ENCODE measurements around the gene HAGH. TPM values are rescaled to one million over a fixed set of nuclear protein-coding genes. Genes with fewer than 3 reads are reported as not detected.
A peak's percentile ranks its signal among the peaks of the same experiment; 100 is the strongest.

The HAGH gene
- total and polyA plus RNA-seq, 4 donors = 51.2 to 99.7 (median 80.2) TPM

DNA sequence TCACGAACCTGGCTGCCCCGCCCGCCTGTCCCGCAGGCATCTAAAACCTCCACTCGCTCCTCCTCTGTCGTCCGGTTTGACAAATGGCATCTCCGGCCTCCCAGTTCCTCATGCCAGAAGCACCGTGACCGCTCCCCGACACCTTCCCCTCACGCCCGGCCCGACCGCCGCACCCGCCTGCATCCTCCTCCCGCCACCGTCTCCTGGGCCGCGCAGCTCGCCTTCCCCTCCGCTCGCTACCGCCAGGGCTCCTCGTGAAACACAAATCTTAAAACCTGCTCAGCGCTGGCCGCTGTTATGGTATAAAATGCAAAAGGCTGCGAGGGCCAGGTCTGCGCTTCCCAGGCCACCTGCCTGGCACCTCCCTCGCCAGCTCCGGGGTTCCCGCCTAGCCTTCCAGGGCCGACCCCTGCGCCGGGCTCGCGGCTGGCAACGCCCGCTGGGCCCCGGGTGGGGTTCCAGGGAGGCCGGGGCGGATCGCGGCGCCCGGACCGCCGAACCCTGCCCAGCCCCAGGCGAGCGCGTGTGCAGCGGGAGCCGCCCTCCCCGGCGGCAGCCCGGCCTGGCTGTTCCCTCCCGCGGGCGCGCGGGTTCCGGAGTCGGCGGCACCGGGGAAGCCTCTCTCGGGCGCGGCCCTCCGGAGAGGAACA, 44.7 kb downstream of the HAGH start:
- peaks cover 0 to 14% (median 6%) of the 10 kb centered on the region in 5 donors for H3K4me1 ChIP-seq (ENCODE audit: control insufficient read depth in 5 of 5, insufficient read depth in 5 of 5, low read length in 5 of 5)
- H3K4me3 ChIP-seq = peak overlapping the region; percentile 81
- ATAC-seq (ENCODE audit: insufficient read depth, low FRiP score) (peak; percentile 6), DNase-seq (no peak)
- peaks cover 0 to 36% (median 11%) of the 10 kb centered on the region in 4 donors for H3K36me3 ChIP-seq (ENCODE audit: control insufficient read depth in 4 of 4, insufficient read depth in 4 of 4, low read length in 4 of 4)
- no peaks in the 10 kb centered on the region for H3K27me3 ChIP-seq (ENCODE audit: control insufficient read depth in 3 of 3, insufficient read depth in 3 of 3, low read length in 2 of 3)
- peak overlapping the region; percentile 78 to 93 for H3K27ac ChIP-seq (ENCODE audit: low read depth in 1 of 2, low read length in 1 of 2)
- WGBS, 2 donors = 0 to 1% methylated on average over 56 to 70 of the region's 70 CpGs
- no peak overlapping the region for H3K9ac ChIP-seq (ENCODE audit: insufficient read depth in 1 of 2, low read length in 2 of 2)
- TF ChIP-seq, protein P1, sequence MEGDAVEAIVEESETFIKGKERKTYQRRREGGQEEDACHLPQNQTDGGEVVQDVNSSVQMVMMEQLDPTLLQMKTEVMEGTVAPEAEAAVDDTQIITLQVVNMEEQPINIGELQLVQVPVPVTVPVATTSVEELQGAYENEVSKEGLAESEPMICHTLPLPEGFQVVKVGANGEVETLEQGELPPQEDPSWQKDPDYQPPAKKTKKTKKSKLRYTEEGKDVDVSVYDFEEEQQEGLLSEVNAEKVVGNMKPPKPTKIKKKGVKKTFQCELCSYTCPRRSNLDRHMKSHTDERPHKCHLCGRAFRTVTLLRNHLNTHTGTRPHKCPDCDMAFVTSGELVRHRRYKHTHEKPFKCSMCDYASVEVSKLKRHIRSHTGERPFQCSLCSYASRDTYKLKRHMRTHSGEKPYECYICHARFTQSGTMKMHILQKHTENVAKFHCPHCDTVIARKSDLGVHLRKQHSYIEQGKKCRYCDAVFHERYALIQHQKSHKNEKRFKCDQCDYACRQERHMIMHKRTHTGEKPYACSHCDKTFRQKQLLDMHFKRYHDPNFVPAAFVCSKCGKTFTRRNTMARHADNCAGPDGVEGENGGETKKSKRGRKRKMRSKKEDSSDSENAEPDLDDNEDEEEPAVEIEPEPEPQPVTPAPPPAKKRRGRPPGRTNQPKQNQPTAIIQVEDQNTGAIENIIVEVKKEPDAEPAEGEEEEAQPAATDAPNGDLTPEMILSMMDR (IDR thresholded peaks at IDR 0.05; ENCODE audit: control extremely low read depth, extremely low read depth) = no peak
- H3K9me3 ChIP-seq (ENCODE audit: control insufficient read depth in 4 of 4, insufficient read depth in 3 of 4, low read length in 3 of 4) = no peaks in the 10 kb centered on the region

DNA sequence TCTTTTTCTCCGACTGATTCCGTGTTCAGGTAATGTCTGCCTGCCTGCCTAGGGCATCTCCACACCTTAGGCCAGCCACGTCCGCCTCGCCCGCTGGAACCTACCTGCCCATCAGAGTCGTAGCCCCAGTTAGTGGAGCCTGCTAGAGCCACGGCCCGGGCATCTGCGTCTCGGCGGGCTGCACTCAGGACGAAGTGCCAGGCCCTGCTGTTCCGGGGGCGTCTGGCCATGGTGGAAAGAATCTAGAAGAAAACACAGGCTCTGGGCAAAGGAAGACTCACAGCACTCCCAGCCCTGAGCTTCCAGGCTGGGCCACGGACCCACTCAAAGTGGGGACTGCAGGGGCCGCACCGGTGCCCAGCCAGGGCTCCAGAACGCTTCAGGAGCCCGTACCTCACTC, 45.4 kb downstream of the HAGH start:
- Histone ChIP-seq H3K27me3 (ENCODE audit: control insufficient read depth in 3 of 3, insufficient read depth in 3 of 3, low read length in 2 of 3) (no peaks in the 10 kb centered on the region), H3K9ac (ENCODE audit: insufficient read depth in 1 of 2, low read length in 2 of 2) (no peak overlapping the region), H3K4me1 (ENCODE audit: control insufficient read depth in 5 of 5, insufficient read depth in 5 of 5, low read length in 5 of 5) (peaks cover 0 to 14% (median 6%) of the 10 kb centered on the region in 5 donors), H3K27ac (ENCODE audit: low read depth in 1 of 2, low read length in 1 of 2) (peak overlapping the region in 1 of 2 donors; percentile 78), H3K4me3 (peak overlapping the region; percentile 81), H3K36me3 (ENCODE audit: control insufficient read depth in 4 of 4, insufficient read depth in 4 of 4, low read length in 4 of 4) (peaks cover 4 to 37% (median 13%) of the 10 kb centered on the region in 4 donors), H3K9me3 (ENCODE audit: control insufficient read depth in 4 of 4, insufficient read depth in 3 of 4, low read length in 3 of 4) (no peaks in the 10 kb centered on the region)
- ATAC-seq (ENCODE audit: insufficient read depth, low FRiP score) (no peak), DNase-seq (no peak)
- TF ChIP-seq, protein P1 (IDR thresholded peaks at IDR 0.05; ENCODE audit: control extremely low read depth, extremely low read depth) = no peak
- 63 to 79% methylated on average over 20 of the region's 20 CpGs for WGBS, 2 donors

DNA sequence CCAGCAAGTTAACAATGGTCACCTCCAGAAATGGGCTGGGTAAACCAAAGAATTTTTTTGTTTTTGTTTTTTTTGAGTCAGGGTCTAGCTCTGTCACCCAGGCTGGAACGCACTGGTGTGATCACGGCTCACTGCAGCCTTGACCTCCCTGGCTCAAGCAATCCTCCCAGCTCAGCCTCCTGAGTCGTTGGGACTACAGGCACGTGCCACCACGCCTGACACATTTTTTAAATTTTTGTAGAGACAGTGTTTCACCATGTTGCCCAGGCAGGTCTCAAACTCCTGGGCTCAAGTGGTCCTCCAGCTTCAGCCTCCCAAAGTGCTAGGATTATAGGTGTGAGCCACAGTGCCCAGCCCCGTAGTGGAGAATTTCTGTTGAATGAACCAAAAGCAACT, 46.0 kb downstream of the HAGH start:
- H3K9me3 ChIP-seq (ENCODE audit: control insufficient read depth in 4 of 4, insufficient read depth in 3 of 4, low read length in 3 of 4) = no peaks in the 10 kb centered on the region
- TF ChIP-seq, protein P1 (IDR thresholded peaks at IDR 0.05; ENCODE audit: control extremely low read depth, extremely low read depth) = no peak
- H3K36me3 ChIP-seq (ENCODE audit: control insufficient read depth in 4 of 4, insufficient read depth in 4 of 4, low read length in 4 of 4) = peaks cover 4 to 37% (median 13%) of the 10 kb centered on the region in 4 donors
- DNase-seq (no peak), ATAC-seq (ENCODE audit: insufficient read depth, low FRiP score) (no peak)
- H3K9ac ChIP-seq (ENCODE audit: insufficient read depth in 1 of 2, low read length in 2 of 2) = no peak overlapping the region
- H3K27me3 ChIP-seq (ENCODE audit: control insufficient read depth in 3 of 3, insufficient read depth in 3 of 3, low read length in 2 of 3) = no peaks in the 10 kb centered on the region
- H3K4me3 ChIP-seq = no peak overlapping the region
- peaks cover 0 to 14% (median 6%) of the 10 kb centered on the region in 5 donors for H3K4me1 ChIP-seq (ENCODE audit: control insufficient read depth in 5 of 5, insufficient read depth in 5 of 5, low read length in 5 of 5)
- 78 to 88% methylated on average over 6 of the region's 6 CpGs for WGBS, 2 donors
- H3K27ac ChIP-seq (ENCODE audit: low read depth in 1 of 2, low read length in 1 of 2) = no peak overlapping the region

Data from lung (tissue), 12 donors.